ENCODE measurements around the gene EFNA5.

EFNA5 gene

GRCh38 chr5:107543868-107544267 lies 126.9 kb downstream of the EFNA5 start:
- DNase-seq (ENCODE audit: low read depth) = no peak
- TF ChIP-seq CTCF (IDR thresholded peaks at IDR 0.05; ENCODE audit: low read length, missing control alignments) = no peak
- H3K4me3 ChIP-seq (replicated peaks; ENCODE audit: low read depth, low read length) = no peak overlapping the region

- peak; percentile 95 for DNase-seq (ENCODE audit: low read depth)
- TF ChIP-seq CTCF (IDR thresholded peaks at IDR 0.05; ENCODE audit: low read length, missing control alignments) = no peak
- peak overlapping the region; percentile 21 for H3K4me3 ChIP-seq (replicated peaks; ENCODE audit: low read depth, low read length)
These were observed 127.9 kb downstream of the EFNA5 start for GRCh38 chr5:107542831-107543231.

- no peak for TF ChIP-seq CTCF (IDR thresholded peaks at IDR 0.05; ENCODE audit: low read length, missing control alignments)
- peak; percentile 98 for DNase-seq (ENCODE audit: low read depth)
- peak overlapping the region; percentile 21 for H3K4me3 ChIP-seq (replicated peaks; ENCODE audit: low read depth, low read length)
These were observed 128.3 kb downstream of the EFNA5 start for GRCh38 chr5:107542428-107542827.

GRCh38 chr5:107541400-107541799 lies 129.3 kb downstream of the EFNA5 start:
- no peak for DNase-seq (ENCODE audit: low read depth)
- H3K4me3 ChIP-seq (replicated peaks; ENCODE audit: low read depth, low read length) = no peak overlapping the region
- no peak for TF ChIP-seq CTCF (IDR thresholded peaks at IDR 0.05; ENCODE audit: low read length, missing control alignments)

GRCh38 chr5:107539726-107540330 lies 130.9 kb downstream of the EFNA5 start:
- H3K4me3 ChIP-seq (replicated peaks; ENCODE audit: low read depth, low read length) = no peak overlapping the region
- no peak for TF ChIP-seq CTCF (IDR thresholded peaks at IDR 0.05; ENCODE audit: low read length, missing control alignments)
- DNase-seq (ENCODE audit: low read depth) = no peak

- no peak overlapping the region for H3K4me3 ChIP-seq (replicated peaks; ENCODE audit: low read depth, low read length)
- DNase-seq (ENCODE audit: low read depth) = no peak
- no peak for TF ChIP-seq CTCF (IDR thresholded peaks at IDR 0.05; ENCODE audit: low read length, missing control alignments)
These were observed 131.8 kb downstream of the EFNA5 start for GRCh38 chr5:107538805-107539445.

- no peak for DNase-seq (ENCODE audit: low read depth)
- TF ChIP-seq CTCF (IDR thresholded peaks at IDR 0.05; ENCODE audit: low read length, missing control alignments) = no peak
- H3K4me3 ChIP-seq (replicated peaks; ENCODE audit: low read depth, low read length) = no peak overlapping the region
These were observed 132.4 kb downstream of the EFNA5 start for GRCh38 chr5:107538331-107538730.
